ENCODE measurements around the gene HOXC11.

- TF ChIP-seq POLR2A (IDR thresholded peaks at IDR 0.05; ENCODE audit: low read depth, low read length) (no peak), PAX5 (IDR thresholded peaks at IDR 0.05; ENCODE audit: insufficient read depth, low read length, severe bottlenecking) (no peak)
Observed at GRCh38 chr12:53981634-53982565, 9.0 kb downstream of the HOXC11 start.
